OCI-LY3 (cell line): ENCODE results near the gene CCM2.

Experiments used
- H2AFZ ChIP-seq: fragments of 200-600, 300-600 bp; shearing (Covaris generic); 2 replicates; pipeline ENCODE4 v1.6.0; 2014; ENCODE audit warnings: antibody characterized with exemption, low read depth, low read length
- H3K27ac ChIP-seq: fragments of 200-600, 300-600 bp; sonication (generic); 2 replicates; pipeline ENCODE4 v1.5.1; 2014; ENCODE audit warnings: mild to moderate bottlenecking, low read length, moderate library complexity, mixed read lengths
- H3K27me3 ChIP-seq: fragments of 200-600, 300-600 bp; sonication (generic); 2 replicates; pipeline ENCODE4 v1.6.1; 2014; ENCODE audit warnings: low read depth, low read length, mixed read lengths
- H3K36me3 ChIP-seq: fragments of 200-600, 300-600 bp; sonication (generic); replicated peaks from 2 replicates; pipeline ENCODE3; 2014; ENCODE audit warnings: low read depth, low read length, mixed read lengths
- H3K4me1 ChIP-seq: fragments of 300-600, 200-600 bp; sonication (generic); 2 replicates; pipeline ENCODE4 v1.6.1; 2014; ENCODE audit warnings: low read length, mixed read lengths
- H3K4me2 ChIP-seq: fragments of 200-600, 300-600 bp; sonication (generic); 2 replicates; pipeline ENCODE4 v1.6.1; 2014; ENCODE audit warnings: low read length, mixed read lengths
- H3K4me3 ChIP-seq: fragments of 300-600, 200-600 bp; sonication (generic); 2 replicates; pipeline ENCODE4 v1.5.1; 2014; ENCODE audit warnings: antibody characterized with exemption, mild to moderate bottlenecking, low read length, moderate library complexity
- H3K79me2 ChIP-seq: fragments of 300-600, 200-600 bp; shearing (Covaris generic); 2 replicates; pipeline ENCODE4 v1.6.1; 2014; ENCODE audit warnings: mild to moderate bottlenecking, low read length, mixed read lengths
- H3K9ac ChIP-seq: fragments of 300-600, 200-600 bp; shearing (Covaris generic); 2 replicates; pipeline ENCODE4 v1.6.0; 2014; ENCODE audit warnings: mild to moderate bottlenecking, low read length, moderate library complexity
- H3K9me3 ChIP-seq: fragments of 200-600, 300-600 bp; shearing (Covaris generic); 2 replicates; pipeline ENCODE4 v1.6.1; 2014; ENCODE audit warnings: low read length, mixed read lengths; ENCODE audit not compliant: insufficient read depth
- H4K20me1 ChIP-seq: fragments of 200-600, 300-600 bp; sonication (generic); 2 replicates; pipeline ENCODE4 v1.6.1; 2016; ENCODE audit warnings: low read length, mixed read lengths; ENCODE audit not compliant: insufficient read depth
- EZH2phosphoT487 ChIP-seq: fragments of 200-600 bp; shearing (Covaris generic); IDR thresholded peaks from 2 replicates; pipeline ENCODE4 v1.6.1; 2018; ENCODE audit warnings: antibody characterized with exemption, mixed run types, low read depth
- TF ChIP-seq, protein P1 (sequence below): fragments of 200-600, 300-600 bp; sonication (generic); IDR thresholded peaks from 2 replicates; pipeline ENCODE4 v1.5.1; 2014; ENCODE audit warnings: antibody characterized with exemption, low read length, low read depth

CCM2 gene

DNA sequence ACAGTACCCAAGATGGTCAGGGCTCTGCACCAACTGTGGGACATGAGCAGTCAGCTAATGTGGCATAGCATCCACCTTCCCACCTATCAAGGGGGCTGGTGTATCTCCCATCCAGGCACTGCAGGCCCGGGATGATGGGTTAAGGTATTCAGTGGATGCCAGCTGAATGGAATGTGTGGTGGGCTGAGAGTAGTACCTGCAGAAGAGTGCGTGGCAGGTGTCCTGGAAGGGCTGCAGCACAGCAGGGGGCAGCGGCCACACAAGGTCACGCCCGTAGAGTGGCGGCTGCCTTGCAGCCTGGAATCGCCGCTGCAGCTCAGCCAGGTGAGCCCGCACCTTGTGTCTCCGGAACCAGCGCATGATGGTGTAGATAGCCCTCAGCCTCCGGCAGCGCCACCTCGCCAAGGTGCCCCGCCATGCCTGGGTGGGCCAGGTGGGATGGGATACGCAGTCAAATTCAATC, 34.5 kb upstream of the CCM2 start:
- no peak overlapping the region for H2AFZ ChIP-seq
- no peak overlapping the region for H3K9ac ChIP-seq
- no peaks in the 10 kb centered on the region for H3K27me3 ChIP-seq
- H3K4me3 ChIP-seq: no peak overlapping the region
- no peaks in the 10 kb centered on the region for H3K36me3 ChIP-seq
- H3K79me2 ChIP-seq: no peaks in the 10 kb centered on the region
- no peaks in the 10 kb centered on the region for H3K9me3 ChIP-seq
- TF ChIP-seq EZH2phosphoT487: no peak
- TF ChIP-seq, protein P1, sequence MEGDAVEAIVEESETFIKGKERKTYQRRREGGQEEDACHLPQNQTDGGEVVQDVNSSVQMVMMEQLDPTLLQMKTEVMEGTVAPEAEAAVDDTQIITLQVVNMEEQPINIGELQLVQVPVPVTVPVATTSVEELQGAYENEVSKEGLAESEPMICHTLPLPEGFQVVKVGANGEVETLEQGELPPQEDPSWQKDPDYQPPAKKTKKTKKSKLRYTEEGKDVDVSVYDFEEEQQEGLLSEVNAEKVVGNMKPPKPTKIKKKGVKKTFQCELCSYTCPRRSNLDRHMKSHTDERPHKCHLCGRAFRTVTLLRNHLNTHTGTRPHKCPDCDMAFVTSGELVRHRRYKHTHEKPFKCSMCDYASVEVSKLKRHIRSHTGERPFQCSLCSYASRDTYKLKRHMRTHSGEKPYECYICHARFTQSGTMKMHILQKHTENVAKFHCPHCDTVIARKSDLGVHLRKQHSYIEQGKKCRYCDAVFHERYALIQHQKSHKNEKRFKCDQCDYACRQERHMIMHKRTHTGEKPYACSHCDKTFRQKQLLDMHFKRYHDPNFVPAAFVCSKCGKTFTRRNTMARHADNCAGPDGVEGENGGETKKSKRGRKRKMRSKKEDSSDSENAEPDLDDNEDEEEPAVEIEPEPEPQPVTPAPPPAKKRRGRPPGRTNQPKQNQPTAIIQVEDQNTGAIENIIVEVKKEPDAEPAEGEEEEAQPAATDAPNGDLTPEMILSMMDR: no peak
- no peaks in the 10 kb centered on the region for H3K4me1 ChIP-seq
- no peak overlapping the region for H3K4me2 ChIP-seq
- no peaks in the 10 kb centered on the region for H4K20me1 ChIP-seq
- no peak overlapping the region for H3K27ac ChIP-seq

DNA sequence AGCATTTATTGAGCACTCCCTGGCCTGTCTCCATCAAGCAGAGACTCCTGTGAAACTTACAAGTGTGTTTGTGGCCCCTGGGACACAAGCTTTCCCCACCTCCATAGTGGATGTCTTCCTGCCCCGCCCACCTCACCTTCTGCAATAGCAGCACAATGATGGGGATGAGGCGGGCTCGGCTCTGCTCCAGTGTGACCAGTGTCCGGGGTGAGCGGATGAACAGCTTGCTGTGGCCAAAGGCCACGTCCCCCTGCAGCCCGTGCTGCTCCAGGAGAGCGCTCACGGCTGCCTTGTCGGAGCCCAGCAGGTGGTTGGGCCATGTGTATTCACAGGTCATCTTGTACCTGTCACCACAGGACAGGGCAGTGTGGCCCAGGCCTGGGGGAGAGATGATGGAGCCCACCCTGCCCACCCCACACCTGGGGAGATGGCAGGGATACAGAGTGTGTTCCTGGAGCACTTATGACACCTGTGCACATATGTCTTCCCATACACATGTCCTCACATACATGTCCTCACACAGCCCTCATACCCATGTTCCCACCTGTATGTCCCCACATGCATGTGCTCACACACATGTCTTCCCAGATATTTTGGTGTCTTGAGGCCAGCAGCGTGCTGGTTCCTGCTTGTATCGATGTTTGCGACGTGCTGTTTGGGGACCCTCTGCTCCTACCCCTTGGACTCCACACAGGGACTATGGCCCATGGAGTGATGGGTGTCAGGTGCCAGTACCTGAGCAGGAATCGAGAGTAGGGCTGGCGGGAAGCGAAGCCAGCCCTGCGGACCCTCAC, 33.9 kb upstream of the CCM2 start:
- H3K36me3 ChIP-seq: no peaks in the 10 kb centered on the region

DNA sequence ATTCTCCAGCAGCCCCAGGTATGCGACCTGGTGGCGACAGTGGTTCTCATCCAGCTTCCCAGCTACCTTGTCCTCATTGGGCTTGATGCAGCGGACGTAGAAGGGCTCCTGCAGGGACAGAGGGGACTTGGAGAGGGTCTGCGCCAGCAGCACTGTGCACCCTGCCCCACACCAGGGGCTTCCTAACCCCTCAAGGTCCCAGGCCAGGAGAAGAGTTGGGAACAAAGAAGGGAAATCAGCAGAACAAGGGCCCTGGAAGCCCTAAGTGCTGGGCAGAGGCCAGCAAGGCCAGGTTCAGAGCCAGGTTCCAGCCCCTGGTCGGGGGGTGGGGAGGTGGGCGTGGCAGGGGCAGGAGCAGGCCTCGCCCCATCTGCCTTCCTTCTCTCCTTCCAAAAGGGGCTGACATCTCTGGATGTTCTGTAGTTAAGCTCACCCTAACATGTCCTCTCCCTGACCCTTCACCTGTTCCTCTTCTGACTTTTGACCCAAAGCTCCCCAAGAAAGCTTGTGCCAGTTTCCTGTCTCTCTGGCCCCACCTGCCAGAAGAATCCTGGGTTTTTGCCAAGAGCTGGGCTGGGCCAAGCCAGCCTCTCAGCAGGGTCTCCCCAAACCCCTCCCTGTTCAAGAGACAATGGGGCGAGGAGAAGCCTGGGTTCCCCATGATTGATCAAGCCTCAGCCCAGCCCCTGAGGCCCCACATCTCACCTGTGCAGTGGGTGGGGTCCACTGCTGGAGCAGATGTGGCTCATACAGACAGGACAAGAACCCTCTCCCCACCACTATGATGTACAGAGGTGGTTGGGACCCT, 33.1 kb upstream of the CCM2 start:
- Histone ChIP-seq H3K27ac (no peak overlapping the region), H3K36me3 (no peaks in the 10 kb centered on the region), H3K9ac (no peak overlapping the region), H3K4me3 (no peak overlapping the region), H3K79me2 (no peaks in the 10 kb centered on the region), H3K27me3 (no peaks in the 10 kb centered on the region), H4K20me1 (no peaks in the 10 kb centered on the region), H3K4me2 (no peak overlapping the region), H2AFZ (no peak overlapping the region), H3K9me3 (no peaks in the 10 kb centered on the region), H3K4me1 (no peaks in the 10 kb centered on the region)
- TF ChIP-seq, protein P1: no peak
- TF ChIP-seq EZH2phosphoT487: no peak

More for the DNA sequence above, 33.9 kb upstream of the CCM2 start:
- no peaks in the 10 kb centered on the region for H3K4me1 ChIP-seq
- H3K9me3 ChIP-seq: no peaks in the 10 kb centered on the region
- no peaks in the 10 kb centered on the region for H3K79me2 ChIP-seq
- H3K9ac ChIP-seq: no peak overlapping the region
- no peaks in the 10 kb centered on the region for H4K20me1 ChIP-seq
- H3K27me3 ChIP-seq: no peaks in the 10 kb centered on the region
- H3K4me3 ChIP-seq: no peak overlapping the region
- H2AFZ ChIP-seq: no peak overlapping the region
- TF ChIP-seq, protein P1: no peak
- TF ChIP-seq EZH2phosphoT487: no peak
- H3K4me2 ChIP-seq: no peak overlapping the region
- no peak overlapping the region for H3K27ac ChIP-seq
